B cell (primary cell): ENCODE measurements around the gene MPDZ. TPM values are rescaled to one million over a fixed set of nuclear protein-coding genes. Genes with fewer than 3 reads are reported as not detected.

ENCODE experiments used
- ATAC-seq: fragments of 200-7000 bp; cut with Tn5 transposase; one replicate; pipeline ENCODE4 v1.10.0; 2021; ENCODE audit warnings: low read depth, mild to moderate bottlenecking, moderate number of reproducible peaks, moderate library complexity
- CTCF ChIA-PET: fragments of 350-600 bp; sonication (Branson Sonifier 250); formaldehyde crosslinking; loops from one replicate; lab custom pipeline; 2021; ENCODE audit warnings: antibody characterized with exemption, inconsistent platforms; lab: Charles Lee
- POLR2A ChIA-PET: fragments of 350-600 bp; sonication (Branson Sonifier 250); formaldehyde crosslinking; loops from one replicate; lab custom pipeline; 2021; ENCODE audit warnings: antibody characterized with exemption; lab: Charles Lee
- DNase-seq: peaks from one replicate; pipeline ENCODE4 v3.0.0; 2013
- H2AFZ ChIP-seq: 2 replicates; pipeline ENCODE4 v1.6.1; 2012; ENCODE audit warnings: mild to moderate bottlenecking, low read depth, low read length; ENCODE audit not compliant: insufficient read depth, poor library complexity, severe bottlenecking
- H3K27ac ChIP-seq, 2 donors: 1 replicate in 1 of 2; 2 replicates in 1 of 2; pipeline ENCODE4 v1.5.1; 2012 to 2013; ENCODE audit warnings: low read length in 2 of 2, mild to moderate bottlenecking in 2 of 2, moderate library complexity in 1 of 2
- H3K27me3 ChIP-seq, 4 experiments: fragments of 200-600 bp in 1 of 4; sonication (generic) in 1 of 4; replicated peaks in 1 of 4; 1 replicate in 2 of 4; 2 replicates in 2 of 4; pipeline versions ENCODE4 v1.6.1 to v1.7.0; 2013 to 2016; ENCODE audit warnings: low read length in 3 of 4, mild to moderate bottlenecking in 2 of 4, mixed read lengths in 1 of 4, moderate library complexity in 1 of 4; ENCODE audit not compliant: insufficient read depth in 4 of 4, control insufficient read depth in 3 of 4; ENCODE audit errors: control extremely low read depth in 1 of 4
- H3K36me3 ChIP-seq, 2 experiments: replicated peaks in 1 of 2; 1 replicate in 1 of 2; 2 replicates in 1 of 2; pipeline versions ENCODE4 v1.6.1 to v1.7.1; 2013; ENCODE audit warnings: low read length in 1 of 2; ENCODE audit not compliant: insufficient read depth in 2 of 2, control insufficient read depth in 1 of 2; ENCODE audit errors: control extremely low read depth in 1 of 2, extremely low read depth in 1 of 2
- H3K4me1 ChIP-seq, 2 donors: fragments of 200-600 bp in 1 of 2; sonication (generic) in 1 of 2; 1 replicate in 1 of 2; 2 replicates in 1 of 2; pipeline versions ENCODE4 v1.5.1 to v1.6.1; 2013 to 2017; ENCODE audit warnings: low read length in 2 of 2; ENCODE audit not compliant: control insufficient read depth in 2 of 2, insufficient read depth in 2 of 2
- H3K4me2 ChIP-seq: replicated peaks from 2 replicates; pipeline ENCODE3; 2012; ENCODE audit warnings: mild to moderate bottlenecking, low read depth, low read length; ENCODE audit not compliant: poor library complexity, severe bottlenecking
- H3K4me3 ChIP-seq, 5 experiments: fragments of 200-600 bp in 1 of 5; sonication (generic) in 1 of 5; 1 replicate in 3 of 5; 2 replicates in 2 of 5; pipeline versions ENCODE4 v1.5.1 to v1.7.0; 2011 to 2016; ENCODE audit warnings: low read length in 4 of 5, mild to moderate bottlenecking in 4 of 5, low read depth in 2 of 5, control low read depth in 1 of 5, moderate library complexity in 1 of 5; ENCODE audit not compliant: insufficient read depth in 1 of 5; ENCODE audit errors: control extremely low read depth in 1 of 5, extremely low read depth in 1 of 5
- H3K79me2 ChIP-seq: fragments of 200-600 bp; sonication (generic); one replicate; pipeline ENCODE4 v1.6.0; 2016; ENCODE audit warnings: low read length; ENCODE audit not compliant: control insufficient read depth, insufficient read depth
- H3K9ac ChIP-seq: fragments of 200-600 bp; sonication (generic); 2 replicates; pipeline ENCODE4 v1.6.1; 2017; ENCODE audit warnings: mild to moderate bottlenecking, low read length, moderate library complexity
- H3K9me3 ChIP-seq, 3 donors: one replicate each; pipeline versions ENCODE4 v1.6.1 to v1.7.1; 2013; ENCODE audit warnings: low read length in 2 of 3; ENCODE audit not compliant: control insufficient read depth in 2 of 3, insufficient read depth in 1 of 3; ENCODE audit errors: control extremely low read depth in 1 of 3
- H4K20me1 ChIP-seq: 2 replicates; pipeline ENCODE4 v1.6.0; 2012; ENCODE audit warnings: mild to moderate bottlenecking, low read length; ENCODE audit not compliant: insufficient read depth, control insufficient read depth, poor library complexity, severe bottlenecking
- H3K27ac Mint-ChIP-seq: one replicate; pipeline ENCODE4 v1.8.0; 2021; ENCODE audit warnings: mixed read lengths
- H3K27me3 Mint-ChIP-seq: one replicate; pipeline ENCODE4 v1.8.0; 2021; ENCODE audit warnings: mixed read lengths
- H3K4me1 Mint-ChIP-seq: one replicate; pipeline ENCODE4 v1.8.0; 2021; ENCODE audit warnings: mixed read lengths
- H3K4me3 Mint-ChIP-seq: one replicate; pipeline ENCODE4 v1.8.0; 2021; ENCODE audit warnings: mixed read lengths
- H3K9me3 Mint-ChIP-seq: one replicate; pipeline ENCODE4 v1.8.0; 2022; ENCODE audit warnings: mixed read lengths; ENCODE audit not compliant: insufficient read depth
- CTCF ChIP-seq: fragments of 200-600 bp; IDR thresholded peaks from one replicate; pipeline ENCODE4 v1.8.0; 2022; ENCODE audit warnings: antibody characterized with exemption, mild to moderate bottlenecking
- EZH2 ChIP-seq: IDR thresholded peaks from 2 replicates; pipeline ENCODE4 v1.6.1; 2012; ENCODE audit warnings: borderline replicate concordance, low read depth, mild to moderate bottlenecking, moderate library complexity, low read length; ENCODE audit not compliant: insufficient read depth, poor library complexity, severe bottlenecking
- WGBS: methylation state at CpG from one replicate; pipeline ENCODE4 v1.1.5; 2013; ENCODE audit warnings: missing lambda C conversion rate; ENCODE audit not compliant: insufficient coverage; 5-methylcytosine and 5-hydroxymethylcytosine counted together
- intact Hi-C: fragments of 100-400 bp; cut with micrococcal nuclease; formaldehyde crosslinking; loops from one replicate; pipeline ENCODE4 v1.10.0; 2022
- polyA plus RNA-seq: library from polyadenylated mRNA; depleted of rRNA; stranded (reverse); fragments of >200 nt; gene quantifications from 2 replicates; pipeline ENCODE4 v1.2.3, GENCODE V29; 2012
- total RNA-seq, 2 donors: library from RNA; stranded (reverse); fragments of 120-200 nt in 1 of 2; gene quantifications; 1 replicate in 1 of 2; 2 replicates in 1 of 2; pipeline versions ENCODE4 v1.2.3 to v1.2.4, GENCODE V29; 2013 to 2022

MPDZ gene
- total and polyA plus RNA-seq, 2 donors (not counting 1 experiment from before 2014, with no cell fraction given), result not detected

- TF ChIP-seq EZH2 (no peak), CTCF (no peak)
- H2AFZ ChIP-seq, result no peak overlapping the region
- no peaks in the 10 kb centered on the region for H3K36me3 ChIP-seq
- Mint-ChIP-seq H3K27me3 (no peaks in the 10 kb centered on the region), H3K9me3 (peaks cover 3% of the 10 kb centered on the region), H3K4me3 (no peak overlapping the region), H3K27ac (no peak overlapping the region), H3K4me1 (no peaks in the 10 kb centered on the region)
- no peak overlapping the region for H3K27ac ChIP-seq
- no peak overlapping the region for H3K9ac ChIP-seq
- no peak overlapping the region for H3K4me2 ChIP-seq
- ATAC-seq (no peak), DNase-seq (no peak)
- intact Hi-C loops, result no loop called here
- CTCF ChIA-PET, result no interaction called here
- no peaks in the 10 kb centered on the region for H3K27me3 ChIP-seq
- POLR2A ChIA-PET, result no interaction called here
- H3K4me3 ChIP-seq, result no peak overlapping the region
- H3K79me2 ChIP-seq, result no peaks in the 10 kb centered on the region
- no peaks in the 10 kb centered on the region for H3K9me3 ChIP-seq
- H4K20me1 ChIP-seq, result no peaks in the 10 kb centered on the region
- H3K4me1 ChIP-seq, result no peaks in the 10 kb centered on the region
These were observed 57.8 kb downstream of the MPDZ start for GRCh38 chr9:13221741-13222140.

GRCh38 chr9:13220837-13221236 lies 58.7 kb downstream of the MPDZ start:
- Mint-ChIP-seq H3K9me3 (peaks cover 3% of the 10 kb centered on the region), H3K4me3 (no peak overlapping the region), H3K4me1 (no peaks in the 10 kb centered on the region), H3K27me3 (no peaks in the 10 kb centered on the region), H3K27ac (no peak overlapping the region)
- no peaks in the 10 kb centered on the region for H3K36me3 ChIP-seq
- ChIA-PET CTCF (no interaction called here), POLR2A (no interaction called here)
- TF ChIP-seq CTCF (no peak), EZH2 (no peak)
- no peak for DNase-seq
- H3K9me3 ChIP-seq, result no peaks in the 10 kb centered on the region
- no CpG with 5 or more reads among the region's 1 CpG for WGBS
- H3K27ac ChIP-seq, result no peak overlapping the region
- no peak overlapping the region for H3K4me3 ChIP-seq
- intact Hi-C loops, result no loop called here
- H3K79me2 ChIP-seq, result no peaks in the 10 kb centered on the region
- H3K4me1 ChIP-seq, result no peaks in the 10 kb centered on the region
- H2AFZ ChIP-seq, result no peak overlapping the region
- no peak overlapping the region for H3K4me2 ChIP-seq
- H3K27me3 ChIP-seq, result no peaks in the 10 kb centered on the region
- H3K9ac ChIP-seq, result no peak overlapping the region
- no peak for ATAC-seq
- no peaks in the 10 kb centered on the region for H4K20me1 ChIP-seq
